Dedifferentiated amniotic fluid mesenchymal stem cell (primary cell): Measurements from ENCODE around the gene TSHZ2.

Source experiments
- DNase-seq: peaks from one replicate; pipeline ENCODE4 v3.0.0-alpha.2; 2016; ENCODE audit errors: extremely low spot score

The TSHZ2 gene

DNA sequence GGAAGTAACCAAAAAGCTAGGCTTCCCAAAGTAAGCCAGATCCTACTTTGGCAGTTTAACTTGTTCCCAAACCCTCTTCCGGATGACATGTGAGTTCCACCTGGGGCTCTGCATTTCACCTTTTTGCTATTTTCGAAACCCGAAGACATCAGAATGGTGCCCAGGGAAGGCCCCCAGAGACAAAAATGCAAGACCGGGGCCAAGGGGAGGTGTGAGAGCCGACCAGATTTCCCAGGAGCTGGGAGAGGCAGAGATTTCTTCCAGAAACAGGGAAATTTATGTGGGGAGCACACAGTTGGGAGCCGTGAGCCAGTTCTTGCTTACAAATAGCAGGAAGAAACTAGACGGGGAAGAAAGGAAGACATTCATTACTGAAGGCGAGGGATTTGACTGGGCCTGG lies 411.8 kb downstream of the TSHZ2 start:
- no peak for DNase-seq

DNA sequence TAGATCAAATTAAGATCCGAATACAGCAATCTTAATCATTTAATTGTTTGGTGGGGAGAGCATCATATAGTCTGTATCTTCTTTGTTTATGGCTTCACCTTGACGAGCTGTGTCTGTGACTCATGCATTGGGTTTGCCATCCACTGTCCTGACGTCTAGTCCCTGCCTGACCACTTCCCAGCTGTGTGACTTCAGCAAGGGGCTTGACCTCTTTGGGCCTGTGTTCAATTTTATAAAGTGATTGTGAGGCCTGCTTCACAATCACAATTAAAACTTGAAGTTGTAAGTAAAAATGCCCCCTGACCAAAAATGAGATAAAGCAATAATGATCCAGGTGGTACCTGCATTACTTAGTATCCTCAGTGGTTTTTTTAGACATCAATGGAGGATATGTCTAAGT lies 412.2 kb downstream of the TSHZ2 start:
- DNase-seq = no peak

DNA sequence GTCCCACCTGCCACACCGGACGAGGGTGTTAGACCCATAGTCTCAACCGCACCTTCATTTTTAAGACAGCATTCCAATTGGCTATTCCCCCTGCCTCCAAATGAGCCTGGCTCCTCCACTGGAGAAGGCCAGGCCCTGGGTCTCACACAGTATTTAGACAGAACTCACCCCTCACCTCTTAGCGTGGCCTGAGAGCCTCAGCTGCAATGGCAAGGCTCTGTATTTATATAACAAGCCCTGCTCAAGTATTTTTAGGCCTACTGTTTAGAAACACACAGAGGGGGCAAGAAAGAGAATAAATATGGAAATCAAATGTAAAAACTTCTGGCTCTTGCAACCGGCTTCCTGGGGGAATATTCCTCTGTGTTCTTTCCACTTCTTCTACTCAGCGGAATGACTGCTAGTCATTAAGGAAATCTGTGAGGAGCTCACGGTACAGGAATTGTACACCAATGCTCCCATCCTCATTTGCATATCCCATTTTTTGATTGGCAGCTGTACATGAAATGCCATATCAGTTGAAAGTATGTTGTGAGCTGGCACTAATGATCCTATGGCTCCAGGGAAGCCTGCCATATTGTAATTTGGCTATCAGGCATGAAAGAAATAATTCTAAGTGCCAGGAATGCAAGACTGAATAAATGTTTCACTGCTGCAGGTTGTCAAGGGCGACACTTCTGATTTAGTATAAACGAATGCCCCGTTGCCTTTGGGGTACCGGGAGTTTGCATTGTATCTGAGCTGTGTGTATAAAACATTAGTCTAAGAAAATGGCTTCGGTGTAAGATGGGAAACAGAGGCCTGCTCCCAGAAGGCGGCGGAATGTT lies 414.0 kb downstream of the TSHZ2 start:
- no peak for DNase-seq

DNA sequence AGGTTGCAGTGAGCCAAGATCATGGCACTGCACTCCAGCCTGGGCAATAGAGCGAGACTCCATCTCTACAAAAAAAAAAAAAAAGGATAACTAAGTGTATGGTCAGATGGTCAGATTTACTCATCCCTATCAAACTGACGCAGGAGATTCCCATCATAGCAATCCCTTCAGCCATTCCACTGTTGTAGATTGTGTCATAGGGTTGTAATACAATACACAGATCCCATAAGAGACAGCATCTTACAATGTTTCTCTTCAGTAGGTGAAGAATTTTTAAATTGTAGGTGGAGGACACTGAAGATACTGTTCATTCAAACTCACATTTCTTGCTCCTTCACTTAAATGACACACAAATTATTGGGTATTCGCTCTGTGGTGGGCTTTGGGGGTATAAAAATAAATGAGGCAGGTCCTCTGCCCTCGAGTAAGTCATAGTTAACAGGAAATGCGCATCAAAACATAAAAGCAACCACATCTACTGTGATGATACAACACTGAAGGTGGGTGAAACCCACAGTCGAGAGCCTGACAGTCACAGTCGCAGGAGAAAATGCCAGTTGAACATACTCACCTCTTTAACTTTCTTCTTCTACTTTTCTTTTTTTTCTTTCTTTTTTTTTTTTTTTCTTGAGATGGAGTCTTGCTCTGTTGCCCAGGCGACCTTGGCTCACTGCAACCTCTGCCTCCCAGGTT lies 416.0 kb downstream of the TSHZ2 start:
- no peak for DNase-seq

DNA sequence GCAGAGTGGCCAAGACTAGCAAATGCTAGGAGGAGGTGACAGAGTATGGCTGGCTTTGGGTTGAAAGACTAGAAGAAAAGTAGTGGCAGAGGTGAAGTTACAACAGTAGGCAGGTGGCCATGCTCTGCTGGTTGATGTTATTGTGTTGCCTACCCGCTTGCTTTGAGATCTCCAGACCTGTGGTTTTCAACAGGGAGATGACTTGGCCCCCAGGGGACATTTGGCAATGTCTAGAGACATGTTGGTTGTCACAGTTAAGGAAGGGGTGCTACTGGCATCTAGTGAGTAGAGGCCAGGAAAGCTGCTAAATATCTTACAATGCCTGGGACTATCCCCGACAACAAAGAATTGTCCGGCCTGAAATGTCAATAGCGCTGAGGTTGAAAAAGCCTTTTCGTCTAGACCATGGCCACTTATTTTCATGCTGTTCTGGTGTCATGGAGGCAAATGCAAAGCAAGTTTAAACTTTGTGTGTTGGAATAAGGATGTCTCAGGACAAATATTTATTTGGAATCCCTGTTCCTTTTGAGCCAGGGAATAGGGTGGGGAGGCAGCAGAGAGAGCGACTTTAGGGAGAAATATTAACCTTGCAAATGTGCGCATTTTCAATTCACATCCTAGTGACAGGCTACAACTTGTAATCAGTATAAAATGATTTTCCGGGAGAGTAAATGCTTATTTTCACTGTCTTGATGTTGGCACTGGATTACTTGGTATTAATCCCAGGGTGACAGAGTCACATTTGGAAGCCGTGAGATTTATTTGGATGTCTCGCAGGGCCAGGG lies 417.6 kb downstream of the TSHZ2 start:
- no peak for DNase-seq

DNA sequence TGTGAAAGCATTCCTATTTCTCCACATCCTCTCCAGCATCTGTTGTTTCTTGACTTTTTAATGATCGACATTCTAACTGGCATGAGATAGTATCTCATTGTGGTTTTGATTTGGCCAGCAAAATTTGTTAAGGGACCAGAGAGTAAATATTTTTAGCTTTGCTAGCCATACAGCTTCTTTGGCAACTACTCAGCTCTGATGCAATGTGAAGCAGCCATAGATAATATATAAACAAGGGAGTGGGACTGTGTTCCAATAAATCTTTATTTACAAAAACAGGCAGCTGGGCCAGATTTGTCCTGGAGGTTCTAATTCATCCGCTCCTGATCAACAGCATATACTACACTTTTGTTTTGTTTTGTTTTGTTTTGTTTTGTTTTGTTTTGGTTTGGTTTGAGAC lies 418.6 kb downstream of the TSHZ2 start:
- DNase-seq = no peak

DNA sequence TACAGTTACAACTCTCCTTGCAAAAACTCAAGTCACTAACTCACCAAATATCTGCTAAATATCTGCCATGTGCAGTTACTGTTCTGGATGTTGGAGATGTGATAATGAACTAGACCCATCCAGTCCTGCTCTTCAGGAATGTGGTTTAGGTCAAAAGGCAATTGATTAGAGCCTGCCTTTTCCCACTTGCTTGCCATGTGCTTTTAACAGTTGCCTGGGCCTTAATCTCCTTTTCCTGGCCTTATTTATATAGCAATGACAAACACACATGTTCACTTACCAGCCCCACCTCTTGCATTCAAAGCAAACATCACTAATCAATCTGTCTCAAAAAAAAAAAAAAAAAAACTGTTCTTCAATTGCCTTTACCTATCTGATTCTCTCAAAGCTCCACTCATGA lies 422.3 kb downstream of the TSHZ2 start:
- DNase-seq = no peak

DNA sequence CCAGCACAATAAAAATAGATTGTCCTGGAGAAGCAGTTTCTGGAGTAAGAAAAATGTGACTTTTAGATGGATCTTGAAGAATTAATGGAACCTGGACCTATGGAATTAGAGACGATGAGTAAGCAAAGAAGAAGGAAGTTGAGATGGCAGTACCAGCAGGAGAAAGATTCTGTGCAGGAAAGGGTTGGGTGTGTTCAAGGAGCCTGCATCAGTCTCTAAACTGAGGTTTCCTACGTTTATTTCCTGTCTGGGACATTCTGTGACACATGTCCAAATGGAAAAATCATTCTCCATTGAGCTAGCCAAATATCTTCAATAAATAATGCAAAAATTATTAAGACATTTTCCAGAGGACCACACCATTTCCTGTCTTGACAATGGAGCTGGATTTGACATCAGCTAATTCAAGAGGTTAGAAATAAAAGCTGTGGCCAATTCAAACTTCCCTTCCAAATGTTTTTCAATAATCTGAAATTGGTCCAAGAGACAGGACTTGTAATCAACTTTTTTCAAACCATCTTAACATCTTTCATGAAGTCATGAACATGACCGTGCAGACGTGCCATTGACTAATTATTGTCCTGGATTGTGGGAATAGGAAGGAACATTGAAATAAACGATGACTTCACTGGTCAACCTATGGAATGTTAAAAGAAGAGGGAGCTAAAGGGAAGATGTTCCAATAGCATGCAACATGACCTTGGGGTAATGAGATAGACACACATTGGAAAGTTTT lies 423.2 kb downstream of the TSHZ2 start:
- no peak for DNase-seq

DNA sequence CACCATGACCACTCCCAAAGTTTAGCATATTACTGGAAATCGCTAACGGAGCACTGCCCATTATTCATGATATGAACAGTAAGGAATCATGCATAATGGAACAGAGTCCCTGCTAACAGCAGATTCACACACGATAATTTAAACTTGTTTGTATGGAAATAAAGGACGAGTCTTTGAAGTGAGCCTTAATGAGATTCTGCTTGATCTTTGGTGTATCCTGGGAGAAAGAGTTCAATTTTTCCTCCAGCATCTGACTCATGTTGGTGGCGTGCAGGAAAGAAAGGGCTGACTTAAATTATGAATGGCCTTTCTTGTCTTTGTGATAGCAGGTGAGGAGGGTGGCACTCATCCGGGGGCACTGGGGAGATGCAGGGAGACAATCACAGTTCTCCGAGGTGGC lies 426.9 kb downstream of the TSHZ2 start:
- DNase-seq = no peak

DNA sequence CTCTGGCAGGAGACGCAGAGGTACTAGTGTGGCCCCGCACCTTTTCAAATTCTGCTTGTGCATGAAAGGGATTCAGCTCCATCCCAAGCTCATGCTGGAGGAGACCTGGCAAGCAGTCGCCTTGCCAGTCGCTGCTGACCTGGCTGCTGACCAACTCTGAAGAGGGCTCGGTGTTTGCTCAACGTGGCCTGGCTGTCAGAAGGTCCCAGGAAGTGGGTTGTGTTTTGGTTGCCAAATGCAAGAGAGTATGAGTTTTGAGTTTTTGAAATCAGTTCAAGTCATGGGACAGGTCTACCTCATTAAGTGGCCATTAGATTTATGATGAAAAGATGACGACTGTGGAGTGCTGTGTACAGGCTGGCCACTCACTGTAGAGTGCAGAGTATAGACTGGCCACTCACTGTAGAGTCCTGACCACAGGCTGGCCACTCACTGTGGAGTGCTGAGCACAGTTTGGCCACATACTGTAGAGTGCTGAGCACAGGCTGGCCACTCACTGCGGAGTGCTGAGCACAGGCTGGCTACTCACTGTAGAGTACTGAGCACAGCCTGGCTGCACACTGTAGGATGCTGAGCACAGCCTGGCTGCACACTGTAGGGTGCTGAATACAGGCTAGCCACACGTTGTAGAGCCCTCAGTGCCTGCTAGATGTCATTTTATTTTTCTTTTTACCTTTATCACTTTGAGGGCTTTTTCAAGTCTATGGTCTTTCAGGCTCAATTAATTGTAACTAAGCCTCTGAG lies 427.6 kb downstream of the TSHZ2 start:
- no peak for DNase-seq

DNA sequence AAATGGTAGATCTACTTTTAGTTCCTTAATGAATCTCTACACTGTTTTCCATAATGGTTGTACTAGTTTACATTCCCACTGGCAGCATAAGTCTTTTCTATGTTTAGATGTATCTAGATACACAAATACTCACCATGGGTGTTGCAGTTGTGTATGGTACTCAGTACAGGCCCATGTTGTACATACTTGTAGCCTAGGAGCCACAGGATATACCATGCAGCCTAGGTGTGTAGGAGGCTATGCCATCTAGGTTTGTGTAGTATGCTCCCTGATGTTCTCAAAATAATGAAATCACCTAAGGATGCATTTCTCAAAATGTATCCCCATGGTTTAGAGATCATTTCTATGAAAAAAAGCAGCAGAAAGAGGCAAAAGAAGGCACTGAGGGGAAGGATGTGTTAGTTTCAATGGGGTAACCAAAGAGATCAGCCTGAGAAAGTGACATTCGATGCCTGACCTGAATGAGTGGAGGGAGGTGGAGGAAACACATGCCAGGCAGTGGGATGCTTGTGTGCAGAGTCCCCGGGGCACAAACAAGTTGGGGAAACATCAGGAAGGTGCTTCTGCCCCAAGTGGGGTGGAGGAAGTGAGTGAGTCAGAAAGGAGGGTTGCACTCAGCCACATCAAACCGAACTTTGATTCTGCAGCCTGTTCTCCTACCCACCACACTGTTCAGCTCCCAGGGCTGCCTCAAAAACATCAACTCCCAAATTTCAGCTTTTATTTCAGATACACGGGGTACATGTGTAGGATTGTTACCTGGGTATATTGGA lies 430.3 kb downstream of the TSHZ2 start:
- no peak for DNase-seq

DNA sequence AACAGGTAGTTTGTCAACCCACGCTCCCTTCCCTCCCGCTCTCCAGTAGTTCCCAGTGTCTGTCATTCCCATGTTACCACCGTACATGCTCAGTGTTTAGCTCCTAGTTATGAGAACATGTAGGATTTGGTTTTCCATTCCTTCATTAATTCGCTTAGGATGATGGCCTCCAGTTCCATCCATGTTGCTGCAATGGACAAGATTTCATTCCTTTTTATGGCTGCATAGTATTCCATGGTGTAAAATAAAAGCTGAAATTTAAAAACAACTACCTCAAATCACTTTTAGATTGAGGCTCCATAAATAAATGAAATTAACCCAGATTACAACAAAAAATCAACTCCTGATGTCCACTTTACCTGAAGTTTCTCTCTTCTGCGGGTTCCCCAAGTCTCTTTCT lies 430.9 kb downstream of the TSHZ2 start:
- no peak for DNase-seq

DNA sequence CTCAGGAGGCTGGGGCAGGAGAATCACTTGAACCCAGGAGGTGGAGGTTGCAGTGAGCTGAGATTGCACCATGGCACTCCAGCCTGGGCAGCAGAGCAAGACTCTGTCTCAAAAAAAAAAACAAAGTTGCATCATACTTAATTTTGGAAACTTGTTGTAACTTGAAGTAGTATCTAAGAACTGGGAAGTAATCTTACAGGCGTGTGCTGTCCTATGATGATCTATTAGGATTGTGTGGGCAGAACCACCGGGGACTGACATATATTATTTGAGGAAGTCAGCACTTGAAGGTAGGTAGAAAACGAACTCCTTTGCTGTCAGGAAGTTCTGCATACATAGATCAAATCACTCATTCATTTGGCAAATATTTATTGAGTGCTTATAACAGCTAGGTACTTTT lies 433.0 kb downstream of the TSHZ2 start:
- DNase-seq = no peak

DNA sequence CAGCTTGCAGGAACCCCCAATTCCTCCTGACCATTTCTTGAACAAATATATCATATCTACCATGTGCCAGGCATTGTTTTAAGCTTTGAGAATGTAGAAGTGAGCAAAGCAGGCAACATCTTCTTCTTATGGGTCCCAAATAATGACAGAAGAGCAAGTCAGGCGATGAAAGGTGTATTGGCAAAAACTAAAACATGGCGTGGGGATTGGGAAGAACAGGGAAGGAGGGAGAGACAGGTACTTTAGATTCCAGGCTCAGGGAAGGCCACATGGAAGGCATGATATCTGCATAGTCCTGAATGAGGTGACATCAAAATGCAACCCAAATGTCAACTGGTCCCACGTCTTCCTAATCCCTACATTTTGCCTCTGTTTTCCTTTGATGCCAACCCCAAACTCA lies 434.4 kb downstream of the TSHZ2 start:
- no peak for DNase-seq

DNA sequence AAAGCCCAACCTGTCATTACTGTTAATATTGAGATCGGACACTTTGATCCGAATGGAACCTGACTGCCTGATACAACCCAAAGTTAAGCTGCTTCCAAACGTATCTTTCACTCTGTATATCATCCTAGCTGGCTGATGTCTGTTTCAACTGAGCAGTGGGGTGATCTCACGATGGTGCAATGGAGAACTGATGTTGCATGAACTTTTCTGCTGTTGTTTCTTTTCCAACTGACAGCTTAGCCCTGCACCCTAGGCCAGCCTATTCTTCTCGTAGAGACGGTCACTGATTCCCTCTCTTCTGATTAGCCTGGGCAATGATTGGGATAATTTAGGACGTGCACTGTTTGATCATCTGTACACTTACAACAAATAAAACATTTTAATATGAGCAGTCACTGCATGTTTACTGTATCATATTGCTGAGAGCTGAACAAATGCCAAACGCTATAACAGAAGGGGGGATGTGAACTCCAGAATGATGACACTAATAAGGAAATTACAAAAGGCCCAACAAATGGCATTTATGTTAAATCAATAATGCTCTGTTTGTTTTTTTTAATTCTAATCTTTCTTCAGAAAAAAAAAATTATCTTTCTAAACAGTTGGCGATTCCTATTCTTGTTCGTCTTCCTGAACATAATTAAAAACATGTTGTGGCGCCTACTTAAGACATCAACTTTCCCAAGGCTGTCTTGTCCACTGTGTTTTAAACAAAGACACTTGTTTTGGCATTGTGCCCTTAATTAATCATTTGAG lies 436.7 kb downstream of the TSHZ2 start:
- no peak for DNase-seq

DNA sequence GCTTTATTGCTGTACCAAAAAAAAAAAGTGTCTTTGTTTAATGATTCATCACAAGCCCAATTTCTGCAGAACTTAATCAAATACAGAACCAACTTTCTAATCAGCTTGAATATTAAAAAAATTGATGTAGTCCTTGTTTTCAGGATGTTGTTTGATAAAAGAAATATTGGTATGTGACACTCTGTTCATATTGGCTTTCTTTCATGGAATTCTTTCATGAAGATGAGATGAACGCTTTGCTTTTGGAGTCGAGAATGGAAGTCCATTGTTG lies 437.2 kb downstream of the TSHZ2 start:
- DNase-seq = no peak

DNA sequence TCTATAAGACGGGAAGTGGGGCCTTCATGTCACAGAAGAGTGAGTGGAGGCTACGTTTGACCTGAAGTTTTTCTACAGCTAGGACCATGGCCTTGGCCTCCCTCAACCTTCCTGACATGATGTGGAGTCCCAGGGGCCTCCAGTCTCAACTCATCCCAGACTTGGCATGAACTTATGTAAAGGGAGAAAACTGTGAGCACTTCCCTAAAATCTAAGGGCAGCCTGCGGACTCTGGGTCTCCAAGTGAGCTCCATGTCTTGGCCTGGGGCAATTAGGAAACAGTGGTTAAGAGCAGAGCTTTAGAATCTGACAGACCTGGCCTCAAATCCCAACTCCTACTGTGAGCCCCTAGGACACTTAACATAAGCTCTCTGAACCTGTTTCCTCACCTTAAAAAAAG lies 439.0 kb downstream of the TSHZ2 start:
- no peak for DNase-seq

DNA sequence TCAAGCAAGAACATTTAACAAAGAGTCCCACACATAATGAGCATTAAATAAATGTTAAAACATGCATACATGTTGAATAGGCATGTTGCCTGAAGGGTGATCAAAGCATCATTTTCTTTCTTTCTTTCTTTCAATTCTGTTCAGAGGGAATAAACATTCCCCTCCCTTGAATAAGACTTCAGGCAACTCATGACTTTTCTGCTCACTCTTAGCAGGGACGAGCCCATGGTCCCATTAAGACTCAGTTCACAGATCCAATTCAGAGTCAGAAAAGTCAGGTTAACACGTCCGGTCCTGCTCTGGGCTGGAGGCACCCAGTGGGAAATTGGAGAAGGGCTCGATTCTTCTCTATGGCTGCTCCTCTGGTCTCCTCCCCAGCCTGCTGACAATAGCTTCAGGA lies 439.7 kb downstream of the TSHZ2 start:
- no peak for DNase-seq

DNA sequence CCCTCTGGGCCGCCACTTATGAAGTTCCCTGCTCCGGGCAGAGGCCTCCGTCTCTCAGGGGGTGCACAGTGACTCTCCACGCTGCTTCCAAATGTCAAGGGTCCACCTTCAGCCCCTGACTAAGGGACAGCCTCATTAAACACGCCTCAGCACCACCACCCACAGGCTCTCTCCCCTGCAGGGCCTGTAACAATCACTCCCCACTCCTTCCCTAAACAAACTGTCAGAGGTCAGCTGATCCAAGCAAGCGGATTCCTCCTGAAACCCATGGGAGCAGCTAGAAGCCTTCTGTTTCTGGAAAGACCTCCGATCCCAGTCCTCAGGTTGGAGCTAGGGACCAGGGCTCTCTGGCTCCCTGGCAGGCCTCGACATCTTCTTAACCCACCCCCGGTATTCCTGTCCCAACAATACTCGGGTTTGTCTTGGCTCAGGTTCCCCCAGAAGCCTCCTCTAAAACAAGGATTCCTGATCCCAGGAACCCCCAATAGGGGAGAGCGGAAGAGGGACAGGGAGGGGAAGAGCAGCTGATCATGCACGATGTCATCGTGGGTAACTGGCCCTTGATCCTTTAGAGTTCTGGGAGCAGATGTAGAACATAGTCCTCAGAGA lies 440.5 kb downstream of the TSHZ2 start:
- DNase-seq = no peak

DNA sequence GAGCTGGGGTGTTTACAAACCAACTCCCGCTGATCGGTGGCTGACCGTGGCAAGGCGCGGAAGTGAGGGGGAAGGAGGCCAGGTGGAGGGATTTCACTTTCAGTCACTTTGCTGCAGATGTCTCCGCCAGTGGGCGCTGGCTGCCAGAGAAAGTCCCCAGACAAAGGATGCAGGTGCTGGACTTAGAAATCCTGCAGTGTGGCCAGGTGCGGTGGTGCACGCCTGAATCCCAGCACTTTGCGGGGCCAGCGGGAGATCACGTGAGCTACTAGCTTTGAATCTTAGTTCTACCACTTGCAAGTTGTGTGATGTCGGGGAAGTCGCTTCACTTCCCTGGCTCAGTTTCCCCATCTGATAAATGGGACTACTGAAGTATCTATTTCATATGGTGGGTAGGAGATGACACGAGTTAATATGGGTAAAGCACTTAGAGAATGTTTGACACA lies 441.1 kb downstream of the TSHZ2 start:
- DNase-seq = no peak
